ENCODE measurements around the gene FAM186B. TPM values are rescaled to one million over a fixed set of nuclear protein-coding genes. Genes with fewer than 3 reads are reported as not detected.

The FAM186B gene, protein sequence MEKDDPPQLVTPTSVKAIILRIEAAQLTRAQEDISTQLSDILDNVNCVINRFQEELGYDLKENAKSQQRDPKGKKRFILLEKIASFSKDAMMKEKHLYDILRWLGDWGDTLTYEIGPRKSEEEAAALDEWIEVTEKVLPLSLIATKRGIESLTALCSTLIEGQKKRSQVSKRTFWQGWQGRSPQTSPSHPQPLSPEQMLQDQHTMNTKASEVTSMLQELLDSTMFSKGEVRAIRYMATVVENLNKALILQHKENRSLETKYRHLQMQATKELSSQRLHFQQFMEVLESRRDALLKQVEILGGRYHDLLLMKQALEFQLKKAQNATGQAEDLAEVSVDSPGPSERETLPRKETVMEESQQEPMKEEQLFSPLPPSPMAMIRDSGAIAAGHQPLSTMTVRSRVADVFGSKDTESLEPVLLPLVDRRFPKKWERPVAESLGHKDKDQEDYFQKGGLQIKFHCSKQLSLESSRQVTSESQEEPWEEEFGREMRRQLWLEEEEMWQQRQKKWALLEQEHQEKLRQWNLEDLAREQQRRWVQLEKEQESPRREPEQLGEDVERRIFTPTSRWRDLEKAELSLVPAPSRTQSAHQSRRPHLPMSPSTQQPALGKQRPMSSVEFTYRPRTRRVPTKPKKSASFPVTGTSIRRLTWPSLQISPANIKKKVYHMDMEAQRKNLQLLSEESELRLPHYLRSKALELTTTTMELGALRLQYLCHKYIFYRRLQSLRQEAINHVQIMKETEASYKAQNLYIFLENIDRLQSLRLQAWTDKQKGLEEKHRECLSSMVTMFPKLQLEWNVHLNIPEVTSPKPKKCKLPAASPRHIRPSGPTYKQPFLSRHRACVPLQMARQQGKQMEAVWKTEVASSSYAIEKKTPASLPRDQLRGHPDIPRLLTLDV
- 0.12 and 0.22 TPM in 2 replicates for total RNA-seq

DNA sequence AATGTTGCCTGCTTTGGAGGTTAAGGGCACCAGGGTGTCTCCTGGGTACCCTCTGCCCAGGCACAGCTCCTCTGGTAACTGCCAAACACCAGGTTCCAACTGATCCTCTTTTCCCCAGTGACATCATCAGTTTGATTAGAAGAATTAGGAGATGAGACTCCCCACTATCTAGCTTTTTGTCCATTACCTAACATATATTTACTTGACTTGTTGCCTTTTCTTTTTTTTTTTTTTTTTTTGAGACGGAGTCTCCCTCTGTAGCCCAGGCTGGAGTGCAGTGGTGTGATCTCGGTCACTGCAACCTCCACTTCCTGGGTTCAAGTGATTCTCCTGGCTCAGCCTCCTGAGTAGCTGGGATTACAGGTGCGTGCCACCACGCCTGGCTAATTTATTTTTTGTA is at the start of gene FAM186B:
Gene FAM186B (minus strand): TSS at position 101 of the 400 bp plus-strand sequence. CDS start 162 bp downstream, outside the sequence.

DNA sequence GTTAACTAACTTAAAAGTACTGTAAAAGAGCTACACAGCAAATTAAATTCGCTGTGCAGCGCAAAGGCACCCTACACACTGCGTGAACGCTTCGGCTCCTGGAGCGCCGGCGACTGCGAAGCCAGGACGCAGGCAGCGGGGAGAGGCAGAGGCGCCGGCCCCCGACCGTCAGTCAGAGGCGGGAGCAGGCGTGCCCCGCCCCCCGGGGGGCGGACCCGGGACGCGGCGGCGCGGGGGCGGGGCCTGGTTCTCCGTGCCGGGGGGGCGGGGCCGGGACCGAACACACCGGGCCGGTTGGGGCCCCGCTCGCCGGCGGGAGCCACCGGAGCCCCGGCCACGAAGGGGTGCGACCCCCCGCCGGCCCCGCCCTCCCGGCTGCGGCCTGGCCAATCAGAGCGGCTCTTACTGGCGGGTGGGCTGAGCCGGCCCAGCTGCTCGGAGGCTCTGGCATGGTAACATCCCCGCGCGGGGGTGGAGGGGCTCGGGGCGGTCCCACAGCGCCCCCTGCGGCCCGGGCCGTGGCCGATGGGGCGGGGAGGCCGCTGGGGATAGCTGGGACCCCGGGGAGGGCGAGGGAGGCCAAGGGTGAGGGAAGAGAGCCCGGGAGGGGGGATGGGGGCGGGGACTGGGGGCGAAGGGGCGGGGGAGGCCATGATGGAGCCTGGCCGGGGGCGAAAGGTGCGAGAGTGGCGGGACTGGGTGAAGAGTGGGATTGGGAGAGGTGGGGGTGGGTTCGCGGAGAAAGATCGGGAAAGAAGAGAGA is 17.9 kb upstream of the FAM186B start, which contains the start of gene PRPF40B:
Gene PRPF40B (plus strand): TSS at position 420 of the 763 bp plus-strand sequence. CDS start 30 bp downstream, at position 450.

DNA sequence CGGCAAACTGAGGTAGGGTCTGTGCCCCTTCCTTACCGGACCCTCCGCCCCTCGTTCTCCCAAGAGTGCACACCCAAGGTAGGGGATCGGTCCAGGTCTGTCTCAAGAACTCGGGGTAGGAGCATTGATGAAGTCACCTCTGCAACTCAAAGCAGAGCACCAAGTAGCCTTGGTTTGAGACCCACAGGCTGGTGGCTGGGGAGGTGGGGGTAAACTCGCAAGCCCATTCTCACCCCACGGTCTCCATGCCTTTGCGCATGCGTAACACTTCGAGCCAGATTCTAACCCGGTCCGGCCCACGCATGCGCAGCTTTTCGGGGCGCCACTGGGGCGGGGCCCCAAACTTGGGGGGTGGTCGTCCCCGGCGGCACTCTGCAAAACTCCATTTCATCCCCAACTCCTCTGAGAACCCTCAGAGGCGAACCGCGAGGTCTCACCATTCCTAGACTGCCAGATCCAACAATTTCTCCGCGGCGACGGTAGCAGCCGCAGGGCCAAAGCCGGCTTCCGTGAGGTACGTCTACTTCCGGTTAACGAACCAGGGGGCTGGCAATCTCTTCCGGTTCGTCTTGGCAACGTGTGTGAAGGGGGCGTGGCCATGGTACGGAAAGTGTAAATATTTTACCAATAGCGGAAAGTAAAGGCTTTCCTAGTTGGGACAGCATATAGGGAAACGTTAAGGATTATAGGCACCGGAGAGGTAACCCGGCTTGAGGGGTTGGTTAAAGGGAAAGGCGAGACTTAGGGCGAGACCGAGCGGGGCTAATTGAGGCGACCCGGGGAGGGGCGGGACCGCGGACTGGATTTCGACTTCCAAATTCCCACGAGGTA is 37.6 kb downstream of the FAM186B start, which contains the start of gene MCRS1:
Gene MCRS1 (minus strand): TSS at position 532 of the 831 bp plus-strand sequence. CDS start 1,411 bp downstream, outside the sequence.

DNA sequence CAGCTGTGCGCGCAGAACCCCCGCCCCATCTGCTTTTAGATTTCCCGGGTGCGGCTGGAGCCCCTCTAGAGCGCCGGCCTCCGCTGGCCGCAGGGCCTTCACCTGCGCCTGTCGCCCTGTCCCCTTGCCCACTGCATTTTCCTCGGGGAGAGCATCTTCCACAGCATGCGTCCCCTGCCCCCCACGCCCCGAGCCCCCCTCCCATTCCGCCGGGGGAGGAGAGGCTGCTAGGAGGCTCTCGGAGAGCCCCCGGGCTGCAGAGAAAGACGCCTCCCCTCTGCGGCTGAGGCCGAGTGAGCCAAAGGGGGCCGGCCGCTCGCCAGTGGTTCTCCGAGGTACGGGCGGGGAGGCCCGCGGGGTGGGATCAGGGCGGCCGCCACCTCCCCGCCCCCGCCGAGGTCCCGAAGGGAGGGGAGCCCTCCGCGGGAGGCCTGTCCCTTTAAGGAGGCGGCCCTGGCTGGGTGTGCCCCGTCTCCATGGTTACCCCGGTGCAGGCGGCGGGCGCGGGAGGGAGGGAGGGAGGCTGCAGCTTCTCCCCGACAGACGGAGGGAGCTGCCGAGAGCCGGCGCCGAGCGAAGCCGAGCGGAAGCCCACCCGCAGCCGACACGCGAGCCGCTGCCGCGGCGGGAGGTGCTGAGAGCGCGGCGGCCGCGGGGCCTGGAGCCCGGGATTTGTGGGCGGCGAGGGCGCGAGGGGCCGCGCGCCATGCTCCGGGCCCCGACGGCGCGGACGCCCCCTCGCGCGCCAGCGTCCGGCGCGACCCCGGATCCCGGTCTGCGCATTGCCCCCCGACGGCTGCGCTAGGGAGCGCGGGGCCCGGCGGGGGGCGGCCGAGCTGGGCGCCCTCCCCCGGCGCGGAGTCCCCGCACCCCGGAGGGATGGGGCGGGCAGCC is 66.7 kb downstream of the FAM186B start, which contains the start of gene KCNH3:
Gene KCNH3 (plus strand): TSS at position 521 of the 894 bp plus-strand sequence. CDS start 387 bp downstream, outside the sequence.

Other genes with a start within 250 kb of the FAM186B start
- gene SPATS2, start 238.2 kb downstream of the FAM186B start, total RNA-seq, result 21.5 and 30.7 TPM in 2 replicates
- under 0.01 TPM in 1 of 2 replicates, not detected in the other for gene KCNH3, start 66.6 kb downstream of the FAM186B start, total RNA-seq
- 53.7 and 71.7 TPM in 2 replicates for gene MCRS1, start 37.5 kb downstream of the FAM186B start, total RNA-seq
- 12.4 and 17.6 TPM in 2 replicates for gene PRPF40B, start 17.9 kb upstream of the FAM186B start, total RNA-seq
- 26.2 and 26.3 TPM in 2 replicates for gene FMNL3, start 101.8 kb upstream of the FAM186B start, total RNA-seq
- gene TMBIM6, start 135.9 kb upstream of the FAM186B start, total RNA-seq, result 361 and 382 TPM in 2 replicates
- 14.3 and 24.4 TPM in 2 replicates for gene NCKAP5L, start 222.8 kb upstream of the FAM186B start, total RNA-seq
- 4.1 and 4.6 TPM in 2 replicates for gene BCDIN3D, start 237.5 kb upstream of the FAM186B start, total RNA-seq

All from uterine smooth muscle cell (primary cell).